Measurements from ENCODE around the gene TSPO. TPM values are rescaled to one million over a fixed set of nuclear protein-coding genes. Genes with fewer than 3 reads are reported as not detected.

The TSPO gene
- polyA plus RNA-seq, 3 donors, result 491 to 2,663 (median 2,230) TPM

GRCh38 chr22:43173566-43173965 lies 22.2 kb downstream of the TSPO start:
- no peaks in the 10 kb centered on the region for H3K79me2 ChIP-seq (ENCODE audit: insufficient read depth, low read length)
- WGBS (ENCODE audit: insufficient coverage), result 99% methylated on average over 9 of the region's 9 CpGs
- no peaks in the 10 kb centered on the region for H3K9me3 ChIP-seq (replicated peaks in 1 of 2; ENCODE audit: control insufficient read depth in 1 of 2, insufficient read depth in 1 of 2, low read length in 2 of 2)
- peaks cover 0 to 2% (median 0%) of the 10 kb centered on the region in 3 donors for H3K27me3 Mint-ChIP-seq (ENCODE audit: low read depth in 3 of 3)
- H3K27ac Mint-ChIP-seq, result peak overlapping the region in 1 of 7 donors; percentile 83
- H3K4me3 Mint-ChIP-seq, result no peak overlapping the region
- H3K4me1 Mint-ChIP-seq, result no peaks in the 10 kb centered on the region
- H3K9me3 Mint-ChIP-seq, result peaks cover 0 to 3% (median 0%) of the 10 kb centered on the region in 7 donors
- no peak overlapping the region for H3K27ac ChIP-seq (ENCODE audit: low read depth in 1 of 2, low read length in 2 of 2)
- no peak for DNase-seq
- peaks cover 3% of the 10 kb centered on the region for H4K20me1 ChIP-seq (ENCODE audit: insufficient read depth, low read length)
- TF ChIP-seq CTCF (IDR thresholded peaks at IDR 0.05), result no peak
- H3K4me3 ChIP-seq (replicated peaks in 1 of 3; ENCODE audit: low read depth in 2 of 3, low read length in 3 of 3), result no peak overlapping the region
- H3K36me3 Mint-ChIP-seq, result peaks cover 49 to 85% of the 10 kb centered on the region in 2 donors
- no peak overlapping the region for H2AFZ ChIP-seq (ENCODE audit: insufficient read depth, low read depth, low read length, poor library complexity, severe bottlenecking)
- no peak overlapping the region for H3K9ac ChIP-seq (ENCODE audit: insufficient read depth, low read length, poor library complexity, severe bottlenecking)
- peaks cover 59 to 85% of the 10 kb centered on the region in 2 donors for H3K36me3 ChIP-seq (replicated peaks in 1 of 2; ENCODE audit: control insufficient read depth in 1 of 2, insufficient read depth in 2 of 2, low read length in 2 of 2)
- no peaks in the 10 kb centered on the region for H3K4me1 ChIP-seq (ENCODE audit: control insufficient read depth in 1 of 2, insufficient read depth in 2 of 2, low read length in 2 of 2)
- intact Hi-C loops (cut with micrococcal nuclease), result no loop called here
- H3K27me3 ChIP-seq (ENCODE audit: control insufficient read depth in 2 of 2, insufficient read depth in 2 of 2, low read length in 2 of 2), result no peaks in the 10 kb centered on the region
- no peak overlapping the region for H3K4me2 ChIP-seq (replicated peaks; ENCODE audit: extremely low read depth, low read length, poor library complexity, severe bottlenecking)

GRCh38 chr22:43173976-43174720 lies 22.8 kb downstream of the TSPO start:
- H3K4me1 ChIP-seq (ENCODE audit: control insufficient read depth in 1 of 2, insufficient read depth in 2 of 2, low read length in 2 of 2), result no peaks in the 10 kb centered on the region
- H4K20me1 ChIP-seq (ENCODE audit: insufficient read depth, low read length), result peaks cover 3% of the 10 kb centered on the region
- H3K79me2 ChIP-seq (ENCODE audit: insufficient read depth, low read length), result no peaks in the 10 kb centered on the region
- no peak overlapping the region for H3K9ac ChIP-seq (ENCODE audit: insufficient read depth, low read length, poor library complexity, severe bottlenecking)
- H3K27me3 ChIP-seq (ENCODE audit: control insufficient read depth in 2 of 2, insufficient read depth in 2 of 2, low read length in 2 of 2), result no peaks in the 10 kb centered on the region
- no peaks in the 10 kb centered on the region for H3K9me3 ChIP-seq (replicated peaks in 1 of 2; ENCODE audit: control insufficient read depth in 1 of 2, insufficient read depth in 1 of 2, low read length in 2 of 2)
- H3K36me3 ChIP-seq (replicated peaks in 1 of 2; ENCODE audit: control insufficient read depth in 1 of 2, insufficient read depth in 2 of 2, low read length in 2 of 2), result peaks cover 65 to 90% of the 10 kb centered on the region in 2 donors
- 98% methylated on average over 38 of the region's 39 CpGs for WGBS (ENCODE audit: insufficient coverage)
- H2AFZ ChIP-seq (ENCODE audit: insufficient read depth, low read depth, low read length, poor library complexity, severe bottlenecking), result no peak overlapping the region
- peaks cover 0 to 4% (median 0%) of the 10 kb centered on the region in 7 donors for H3K9me3 Mint-ChIP-seq
- DNase-seq, result no peak
- no peak overlapping the region for H3K27ac ChIP-seq (ENCODE audit: low read depth in 1 of 2, low read length in 2 of 2)
- peaks cover 47 to 85% of the 10 kb centered on the region in 2 donors for H3K36me3 Mint-ChIP-seq
- H3K27me3 Mint-ChIP-seq (ENCODE audit: low read depth in 3 of 3), result no peaks in the 10 kb centered on the region
- intact Hi-C loops (cut with micrococcal nuclease), result no loop called here
- no peaks in the 10 kb centered on the region for H3K4me1 Mint-ChIP-seq
- no peak for TF ChIP-seq CTCF (IDR thresholded peaks at IDR 0.05)
- H3K4me2 ChIP-seq (replicated peaks; ENCODE audit: extremely low read depth, low read length, poor library complexity, severe bottlenecking), result no peak overlapping the region
- no peak overlapping the region for H3K27ac Mint-ChIP-seq
- no peak overlapping the region for H3K4me3 Mint-ChIP-seq
- H3K4me3 ChIP-seq (replicated peaks in 1 of 3; ENCODE audit: low read depth in 2 of 3, low read length in 3 of 3), result no peak overlapping the region
